NCI-H2029 (cell line): ENCODE results near the gene FGL2.
"Not testable (repeated sequence)": the region's sequence is repeated elsewhere in the genome, so short reads cannot be mapped to it uniquely, and the experiment has no call there.

ENCODE experiments used
- DNase-seq: peaks from one replicate; lab custom pipeline; 2025; lab: John Stamatoyannopoulos, UW

Gene FGL2

GRCh38 chr7:77209479-77210139 is 10.0 kb upstream of the FGL2 start:
- DNase-seq: no peak

GRCh38 chr7:77208416-77208815 is 8.8 kb upstream of the FGL2 start:
- no peak for DNase-seq

- no peak for DNase-seq
Measured at GRCh38 chr7:77205706-77206105, 6.1 kb upstream of the FGL2 start.

- DNase-seq: no peak
Measured at GRCh38 chr7:77202481-77202976, 2.9 kb upstream of the FGL2 start.

GRCh38 chr7:77200542-77200941 is 923 bp upstream of the FGL2 start:
- no peak for DNase-seq

- DNase-seq: no peak
Measured at GRCh38 chr7:77197141-77197540, 2.5 kb downstream of the FGL2 start.

GRCh38 chr7:77188731-77189437 is 10.7 kb downstream of the FGL2 start:
- no peak for DNase-seq

GRCh38 chr7:77185866-77186265 is 13.8 kb downstream of the FGL2 start:
- DNase-seq: no peak

GRCh38 chr7:77184990-77185389 is 14.6 kb downstream of the FGL2 start:
- no peak for DNase-seq

- DNase-seq: no peak
Measured at GRCh38 chr7:77184463-77184862, 15.2 kb downstream of the FGL2 start.

GRCh38 chr7:77182261-77182660 is 17.4 kb downstream of the FGL2 start:
- no peak for DNase-seq

GRCh38 chr7:77181734-77182133 is 17.9 kb downstream of the FGL2 start:
- no peak for DNase-seq

- DNase-seq: no peak
Measured at GRCh38 chr7:77181015-77181595, 18.5 kb downstream of the FGL2 start.

GRCh38 chr7:77178024-77178423 is 21.6 kb downstream of the FGL2 start:
- not testable (repeated sequence) for DNase-seq

- DNase-seq: not testable (repeated sequence)
Measured at GRCh38 chr7:77177321-77177904, 22.2 kb downstream of the FGL2 start.

- not testable (repeated sequence) for DNase-seq
Measured at GRCh38 chr7:77175274-77175800, 24.3 kb downstream of the FGL2 start.

- not testable (repeated sequence) for DNase-seq
Measured at GRCh38 chr7:77174418-77174817, 25.2 kb downstream of the FGL2 start.

GRCh38 chr7:77172437-77173172 is 27.0 kb downstream of the FGL2 start:
- DNase-seq: not testable (repeated sequence)

GRCh38 chr7:77171073-77171472 is 28.5 kb downstream of the FGL2 start:
- DNase-seq: not testable (repeated sequence)

- no peak for DNase-seq
Measured at GRCh38 chr7:77157446-77157845, 42.2 kb downstream of the FGL2 start.

GRCh38 chr7:77157034-77157433 is 42.6 kb downstream of the FGL2 start:
- DNase-seq: not testable (repeated sequence)
